GM21737 (cell line): ENCODE results near the gene SRSF2.
"Not testable (repeated sequence)": the region's sequence is repeated elsewhere in the genome, so short reads cannot be mapped to it uniquely, and the experiment has no call there.

Source experiments
- ATAC-seq: cut with Tn5 transposase; IDR thresholded peaks from one replicate; pipeline ENCODE4 v1.9.1; 2021; ENCODE audit warnings: mild to moderate bottlenecking, moderate library complexity; ENCODE audit not compliant: unreplicated experiment

Gene SRSF2

DNA sequence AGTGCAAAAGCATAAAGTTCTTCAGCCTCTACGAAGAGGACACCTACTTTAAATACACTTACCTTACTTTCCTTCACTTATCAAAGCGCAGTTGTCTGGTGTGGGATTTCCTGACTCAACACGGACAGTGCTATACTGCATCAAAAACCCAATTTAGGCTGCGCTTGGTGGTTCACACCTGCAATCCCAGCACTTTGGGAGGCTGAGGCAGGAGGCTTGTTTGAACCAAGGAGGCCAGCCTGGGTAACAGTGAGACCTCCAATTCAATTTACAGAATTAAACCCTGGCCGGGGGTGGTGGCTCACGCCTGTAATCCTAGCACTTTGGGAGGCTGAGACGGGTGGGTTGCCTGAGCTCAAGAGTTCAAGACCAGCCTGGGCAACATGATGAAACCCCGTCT lies 14.9 kb downstream of the SRSF2 start:
- no peak for ATAC-seq

DNA sequence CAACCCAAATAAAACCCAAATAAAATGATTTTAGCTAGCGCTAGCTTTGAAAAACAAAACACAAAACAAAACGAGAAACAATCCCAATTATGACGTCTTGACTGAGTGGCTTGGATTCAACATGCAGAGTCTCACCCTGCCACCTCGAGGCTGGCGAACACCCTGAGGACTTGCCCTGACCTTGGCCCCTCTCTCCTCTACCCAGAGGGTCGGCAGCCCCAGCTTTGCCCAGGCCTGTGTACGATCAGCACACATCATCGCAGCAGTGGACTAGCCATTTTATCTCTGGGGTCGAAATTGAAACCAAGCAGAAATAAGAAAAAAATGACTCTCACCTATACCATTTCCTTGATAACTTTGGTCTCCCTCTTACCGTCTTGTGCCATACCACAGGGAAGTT lies 15.7 kb downstream of the SRSF2 start:
- no peak for ATAC-seq

DNA sequence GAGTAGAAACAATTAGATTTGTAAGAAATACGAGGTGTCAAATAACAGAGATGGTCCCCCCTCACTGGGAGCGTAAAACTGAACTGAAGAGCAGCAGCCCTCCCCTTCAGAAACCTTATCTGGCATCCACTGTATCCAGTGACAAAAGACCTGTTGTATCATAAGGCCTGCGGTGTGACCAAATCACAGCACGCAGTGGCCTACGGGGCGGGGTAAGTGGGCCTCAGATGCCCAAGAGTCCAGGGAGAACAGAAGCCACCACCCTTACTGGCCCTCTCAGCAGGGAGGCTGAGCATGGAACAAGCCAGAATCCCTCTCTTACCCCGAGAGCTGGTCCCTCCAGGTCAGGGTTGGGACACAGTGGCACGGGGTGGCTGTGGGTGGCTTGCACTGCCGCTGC lies 16.2 kb downstream of the SRSF2 start:
- ATAC-seq: no peak

DNA sequence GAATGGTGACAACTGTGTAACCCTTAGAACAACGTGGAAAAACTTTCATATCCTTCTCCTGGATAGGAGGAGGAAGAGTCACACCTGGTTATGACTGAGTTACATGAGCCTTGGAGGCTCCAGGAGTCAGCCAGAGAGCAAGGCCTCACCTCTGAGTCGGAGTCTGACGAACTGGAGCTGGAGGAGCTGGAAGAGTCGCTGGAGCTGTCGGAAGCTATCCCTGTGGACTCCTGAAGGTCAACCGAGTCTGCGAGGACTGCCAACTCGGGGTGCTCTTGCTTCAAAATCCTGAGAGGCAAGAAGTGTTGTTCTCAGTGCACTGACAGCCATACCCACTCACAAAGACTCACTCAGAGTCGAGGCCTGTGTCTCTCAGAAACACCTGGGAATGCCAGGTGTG lies 16.9 kb downstream of the SRSF2 start:
- ATAC-seq: no peak

DNA sequence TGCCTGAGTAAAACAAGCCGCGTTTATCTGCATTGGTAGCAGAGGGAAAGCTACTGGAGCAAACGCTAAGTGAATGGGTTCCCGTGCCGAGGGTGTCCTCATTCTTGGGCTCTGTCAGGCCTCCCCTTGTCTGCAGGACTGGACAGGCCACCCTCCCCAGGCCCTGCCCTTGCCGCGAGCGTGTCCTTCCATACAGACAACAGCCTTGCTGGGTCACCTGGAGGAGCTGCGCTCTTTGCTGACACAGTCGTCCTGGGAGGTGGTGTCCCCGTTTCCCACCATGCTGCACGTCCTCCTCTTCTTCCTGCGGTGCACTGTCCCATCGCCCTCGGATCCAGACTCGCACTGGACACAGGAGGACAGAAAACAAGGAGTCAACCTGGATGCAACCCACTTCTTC lies 18.6 kb downstream of the SRSF2 start:
- no peak for ATAC-seq

DNA sequence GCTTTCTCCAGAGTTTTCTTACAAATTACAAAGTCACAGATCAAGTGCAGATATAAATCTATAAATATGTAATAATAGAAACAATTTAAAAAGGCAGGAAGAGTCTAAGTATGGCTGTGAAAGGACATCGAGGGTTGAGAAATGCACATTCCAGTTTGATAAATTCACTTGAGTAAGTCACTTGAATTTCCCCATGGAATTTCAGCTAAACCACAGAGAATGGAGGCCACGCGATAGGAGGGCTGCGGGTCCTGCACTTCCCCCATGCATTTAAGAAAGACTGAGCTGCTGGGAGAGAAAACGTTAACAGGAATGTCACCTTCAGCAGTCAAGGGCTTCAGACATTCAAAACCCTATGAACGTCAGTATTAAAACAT lies 20.3 kb downstream of the SRSF2 start:
- no peak for ATAC-seq

DNA sequence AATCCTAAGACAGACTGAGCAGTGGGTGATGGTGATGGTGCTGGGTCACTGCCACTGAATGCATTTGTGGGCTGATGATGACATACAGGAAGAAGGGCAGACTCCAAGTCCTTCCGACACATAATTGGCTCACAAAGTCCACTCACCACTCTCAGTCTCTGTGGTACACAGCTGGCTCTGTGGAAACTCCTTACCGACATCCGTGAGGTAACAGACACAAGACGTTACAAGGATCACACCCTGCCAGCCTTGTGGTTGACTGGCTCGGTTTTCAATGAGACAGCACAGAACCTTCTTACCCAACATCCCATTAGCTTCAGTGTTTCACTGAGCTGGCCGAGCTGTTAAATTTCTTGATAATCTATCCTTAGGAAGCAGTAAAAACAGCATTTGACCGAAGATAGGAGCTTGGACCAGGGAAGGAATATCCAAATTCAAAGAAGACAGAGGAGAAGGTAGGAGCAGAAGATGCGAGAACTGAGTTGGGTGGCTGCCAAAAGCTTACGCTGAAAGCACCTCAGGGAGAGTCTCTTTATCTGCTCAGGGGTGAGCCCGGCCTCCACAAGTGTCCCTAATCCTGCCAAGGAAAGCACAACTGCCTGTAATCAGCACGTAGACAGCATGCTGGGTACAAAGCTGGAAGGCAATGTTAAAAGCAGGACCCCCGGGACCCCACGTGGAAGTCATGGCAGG lies 20.8 kb downstream of the SRSF2 start:
- no peak for ATAC-seq

DNA sequence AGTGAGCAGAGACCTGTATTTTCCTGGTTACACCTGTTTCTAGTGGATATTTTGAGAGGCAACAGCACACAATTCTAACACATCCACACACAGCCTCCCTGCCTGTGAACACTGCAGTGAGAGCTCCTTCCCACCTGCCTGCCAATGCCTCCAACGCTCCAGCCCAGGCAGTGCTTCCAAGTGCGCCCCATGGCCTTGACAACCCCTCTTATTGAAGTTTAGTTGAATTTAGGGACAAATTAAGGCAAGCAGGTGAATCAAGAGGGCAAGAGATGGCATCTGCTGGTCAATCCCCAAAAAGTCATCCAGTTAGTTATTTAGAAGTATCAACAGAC lies 21.7 kb downstream of the SRSF2 start:
- ATAC-seq: no peak

DNA sequence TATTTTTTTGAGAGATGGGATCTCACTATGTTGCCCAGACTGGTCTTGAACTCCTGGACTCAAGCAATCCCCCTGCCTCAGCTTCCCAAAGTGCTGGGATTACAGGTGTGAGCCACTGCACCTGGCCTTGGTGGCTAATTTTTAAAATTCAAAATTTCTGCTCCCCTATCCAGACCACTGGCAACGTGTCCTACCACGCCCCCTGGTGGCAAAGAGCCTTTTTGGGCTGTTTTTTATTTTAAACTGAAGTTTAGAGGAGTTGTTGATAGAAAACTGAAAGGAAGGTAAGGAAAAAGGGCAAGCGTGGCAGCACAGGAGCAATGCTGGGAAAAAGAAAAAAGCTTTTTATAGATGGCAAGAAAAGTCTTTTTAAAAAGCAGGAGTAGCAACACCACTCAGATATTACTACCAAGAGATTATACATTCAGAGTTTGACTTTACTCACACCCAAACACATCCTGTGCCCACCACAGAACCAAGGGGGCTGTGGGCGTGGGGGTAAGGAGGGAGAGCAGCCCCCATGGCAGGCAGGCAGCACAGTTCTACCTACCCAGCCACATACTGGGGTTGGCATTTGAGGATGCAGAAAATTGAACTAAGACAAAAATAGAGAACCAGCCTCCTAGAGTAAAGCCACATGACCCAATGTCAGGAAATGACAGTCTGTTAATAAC lies 22.2 kb downstream of the SRSF2 start:
- ATAC-seq: no peak

DNA sequence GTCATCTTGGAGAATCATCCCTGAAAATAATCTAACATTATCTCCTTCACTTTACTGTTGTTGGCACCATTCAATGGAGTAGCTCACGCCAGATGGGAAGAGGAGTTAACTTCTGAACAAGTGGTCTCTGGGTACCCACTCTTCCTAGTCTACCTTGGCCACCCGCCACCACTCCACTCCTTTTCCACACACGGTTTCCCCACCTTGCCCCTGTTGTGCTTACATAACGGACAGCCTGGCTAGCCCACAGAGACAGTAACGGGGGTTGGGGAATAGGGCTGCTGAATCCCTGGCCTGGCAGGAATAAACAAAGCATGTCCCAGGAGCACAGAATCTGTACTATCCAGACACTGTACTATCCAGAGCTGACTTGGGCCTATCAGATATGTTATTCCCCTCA lies 22.8 kb downstream of the SRSF2 start:
- ATAC-seq: no peak

DNA sequence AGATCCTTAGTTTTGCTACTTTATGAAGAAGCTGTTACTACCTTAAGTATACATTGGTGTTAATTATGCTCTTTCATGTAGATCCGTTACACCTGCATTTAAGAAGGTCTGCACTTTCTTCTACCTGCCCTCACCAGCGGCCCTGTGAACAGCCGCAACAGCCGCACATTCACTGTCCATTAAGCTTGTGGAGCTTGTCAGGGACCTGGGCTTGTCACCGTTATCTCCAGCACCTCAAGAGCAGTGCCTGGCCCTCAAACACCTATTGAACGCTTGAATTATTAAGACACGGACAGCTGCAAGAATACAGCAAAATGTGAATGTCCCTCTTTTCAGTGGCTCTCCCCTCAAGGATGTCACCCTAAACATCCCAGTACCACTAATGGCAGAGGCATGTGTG lies 23.4 kb downstream of the SRSF2 start:
- no peak for ATAC-seq

DNA sequence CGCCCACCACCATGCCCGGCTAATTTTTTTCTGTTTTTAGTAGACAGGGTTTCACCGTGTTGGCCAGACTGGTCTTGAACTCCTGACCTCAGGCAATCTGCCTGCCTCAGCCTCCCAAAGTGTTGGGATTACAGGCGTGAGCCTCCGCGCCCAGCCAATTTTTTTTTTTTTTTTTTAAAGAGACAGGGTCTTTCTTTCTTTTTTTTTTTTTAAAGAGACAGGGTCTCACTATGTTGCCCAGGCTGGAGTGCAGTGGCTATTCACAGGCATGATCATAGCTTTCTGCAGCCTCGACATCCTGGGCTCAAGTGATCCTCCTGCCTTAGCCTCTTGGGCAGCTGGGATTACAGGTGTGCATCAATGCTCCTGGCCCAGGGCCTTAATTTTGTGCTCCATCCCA lies 24.8 kb downstream of the SRSF2 start:
- ATAC-seq: not testable (repeated sequence)

DNA sequence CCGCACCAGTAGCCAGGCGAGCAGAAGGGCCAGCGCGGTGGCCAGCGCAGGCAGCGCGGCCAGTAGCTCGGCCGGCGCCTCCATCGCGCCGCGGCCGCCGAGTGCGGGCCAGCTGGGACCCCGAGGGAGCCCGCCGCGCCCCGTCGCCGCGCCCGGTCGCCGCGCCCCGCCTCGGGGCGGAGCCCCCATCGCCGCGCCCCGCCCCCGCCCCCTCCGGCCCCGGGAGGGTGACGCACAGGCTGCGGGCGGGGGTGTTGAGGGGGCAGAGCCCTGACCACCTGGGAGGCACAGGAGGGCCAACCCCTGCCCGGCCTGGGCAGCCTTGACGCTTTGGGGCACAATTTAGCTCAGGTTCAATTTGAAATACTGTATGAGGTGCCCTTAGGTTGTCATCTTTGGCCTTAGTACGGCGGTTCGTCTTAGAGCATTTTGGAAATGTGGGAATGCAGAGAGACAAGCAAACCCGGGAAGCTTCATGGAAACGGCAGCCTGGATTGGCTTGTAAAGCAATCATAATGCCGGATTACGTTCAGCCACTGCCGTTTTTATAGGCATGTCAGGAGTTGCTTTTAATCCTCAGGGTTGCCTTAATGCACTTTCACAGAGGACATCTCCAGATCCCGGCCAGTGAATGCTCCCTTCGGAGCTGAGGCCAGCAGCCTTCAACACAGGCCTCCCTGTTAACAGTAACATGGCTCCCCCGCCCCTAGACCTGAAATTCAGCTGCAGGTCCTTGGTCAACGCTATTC lies 26.1 kb downstream of the SRSF2 start, which contains the start of gene MXRA7:
MXRA7 (minus strand) TSS at position 103 of the 749 bp plus-strand sequence; CDS start at position 84, 19 bp downstream.
- ATAC-seq: no peak

DNA sequence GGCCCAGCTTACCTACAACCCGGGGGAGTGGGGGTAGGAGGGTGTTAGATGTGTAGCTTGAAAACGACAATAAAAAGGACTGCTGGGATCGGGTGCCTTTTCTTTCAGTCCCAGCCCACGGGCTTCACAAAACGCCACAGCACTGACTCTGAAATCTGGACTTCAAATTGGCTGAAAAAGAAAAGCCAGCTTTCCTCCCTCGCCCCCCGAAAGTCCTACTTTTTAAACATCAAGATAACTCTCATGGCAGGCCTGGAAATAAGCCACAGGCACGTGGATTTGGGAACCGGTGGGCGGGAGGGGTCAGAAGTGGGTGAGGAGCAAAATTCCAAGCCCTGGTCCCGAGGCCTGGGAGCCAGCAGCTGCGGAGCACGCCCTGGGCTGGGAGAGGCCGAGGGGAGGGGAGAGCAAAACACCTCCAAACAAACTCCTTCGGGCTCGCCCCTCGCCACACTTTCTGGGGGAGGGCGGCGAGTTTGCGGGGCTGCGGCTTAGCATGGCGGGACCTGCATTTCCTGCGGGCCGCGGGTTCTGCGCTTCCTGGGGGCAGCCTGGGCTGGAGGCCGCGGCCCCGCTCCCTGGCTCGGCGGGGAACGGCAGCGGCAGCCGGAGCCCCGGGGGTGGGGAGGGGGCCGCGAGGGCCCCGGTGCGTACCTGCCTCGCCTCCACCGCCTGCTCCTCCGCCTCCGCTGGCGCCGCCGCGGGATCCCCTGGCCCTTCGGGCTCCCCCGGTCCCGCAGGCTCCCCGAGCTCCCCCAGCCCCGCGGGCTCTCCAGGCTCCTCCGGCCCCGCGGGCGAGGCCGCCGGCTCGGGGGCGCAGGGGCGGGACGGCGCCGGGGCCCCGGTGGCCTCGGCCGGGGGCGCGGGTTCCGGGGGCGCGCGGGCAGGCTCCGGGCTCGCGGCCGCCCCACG lies 26.9 kb downstream of the SRSF2 start:
- ATAC-seq: not testable (repeated sequence)

DNA sequence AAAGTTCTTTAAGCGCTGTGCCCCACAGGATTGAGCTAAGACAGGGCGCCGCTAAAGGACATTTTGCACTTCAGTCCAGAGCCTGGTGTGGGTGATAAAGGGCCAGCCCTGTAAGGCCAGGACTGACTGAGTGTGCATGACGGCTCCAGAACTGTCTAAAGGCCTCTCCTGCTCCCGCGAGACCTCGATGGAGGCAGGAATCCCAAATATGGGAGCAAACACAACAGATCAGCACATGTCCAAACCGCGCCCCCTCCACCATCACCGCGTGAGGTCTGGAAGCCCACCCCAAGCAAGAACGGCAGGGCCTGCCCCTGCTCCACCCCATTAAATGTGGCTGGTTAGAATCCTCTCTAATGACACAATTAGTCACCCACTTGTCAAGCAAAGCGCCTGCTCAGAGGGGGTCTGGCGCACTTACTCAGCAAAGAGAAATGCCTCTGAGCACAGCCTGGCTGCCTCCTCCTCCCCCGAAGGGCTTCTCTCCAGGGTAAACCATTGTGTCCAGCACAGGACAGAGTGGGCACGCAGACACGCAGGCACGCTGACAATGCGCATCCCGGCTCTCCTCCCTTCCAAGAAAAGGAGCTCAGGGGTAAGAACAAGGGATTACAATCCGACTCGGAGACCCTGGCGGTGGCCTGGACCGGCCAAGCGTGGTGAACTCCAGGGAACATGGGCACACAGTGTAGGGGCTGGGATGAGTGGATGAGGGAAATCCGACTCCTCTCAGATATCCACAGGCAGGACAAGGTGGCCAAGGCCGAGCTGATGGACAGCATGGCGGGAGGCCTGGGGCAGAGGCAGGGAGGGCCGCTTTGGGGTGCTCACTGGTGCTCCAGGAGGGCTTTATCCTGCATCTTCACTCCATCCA lies 27.8 kb downstream of the SRSF2 start:
- no peak for ATAC-seq

DNA sequence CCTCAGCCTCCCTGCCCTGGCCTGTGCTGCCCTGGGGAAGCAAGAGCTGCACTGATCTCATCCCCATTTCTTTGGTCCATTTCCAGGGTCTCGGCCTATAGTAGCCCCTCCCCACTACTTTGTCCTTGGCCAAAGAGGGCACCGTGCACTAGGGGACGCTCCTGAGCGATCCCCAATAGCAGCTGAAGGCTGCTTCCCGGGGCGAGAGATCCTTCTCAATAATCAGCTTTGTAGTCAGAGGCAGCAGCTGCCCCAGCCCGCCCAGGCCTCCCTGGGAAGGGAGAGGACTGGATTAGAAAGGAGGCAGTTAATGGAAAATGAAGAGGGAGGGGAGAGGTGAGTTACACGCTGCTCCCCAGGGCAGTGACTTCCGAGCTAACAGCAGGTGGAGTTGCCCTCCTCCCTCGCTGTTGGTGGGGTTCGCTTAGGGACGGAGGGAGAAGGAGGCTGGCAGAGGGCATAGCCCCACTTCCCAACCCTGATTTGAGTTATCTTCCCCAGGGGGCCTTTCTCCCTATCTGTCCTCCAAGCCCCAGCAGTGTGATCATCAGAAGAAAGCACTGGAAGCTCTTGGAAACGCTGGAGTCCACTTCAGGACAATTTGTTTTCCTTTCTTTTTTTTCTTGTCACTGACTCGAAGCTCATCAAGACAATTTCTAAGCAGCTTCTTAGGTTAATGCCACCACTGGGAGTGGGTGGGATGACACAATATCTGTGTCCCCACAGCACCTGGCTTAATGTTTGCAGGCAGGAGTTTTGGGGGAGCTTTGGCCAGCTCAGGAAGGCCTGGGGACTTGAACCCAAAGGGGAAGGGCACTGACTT lies 28.9 kb downstream of the SRSF2 start:
- ATAC-seq: no peak

DNA sequence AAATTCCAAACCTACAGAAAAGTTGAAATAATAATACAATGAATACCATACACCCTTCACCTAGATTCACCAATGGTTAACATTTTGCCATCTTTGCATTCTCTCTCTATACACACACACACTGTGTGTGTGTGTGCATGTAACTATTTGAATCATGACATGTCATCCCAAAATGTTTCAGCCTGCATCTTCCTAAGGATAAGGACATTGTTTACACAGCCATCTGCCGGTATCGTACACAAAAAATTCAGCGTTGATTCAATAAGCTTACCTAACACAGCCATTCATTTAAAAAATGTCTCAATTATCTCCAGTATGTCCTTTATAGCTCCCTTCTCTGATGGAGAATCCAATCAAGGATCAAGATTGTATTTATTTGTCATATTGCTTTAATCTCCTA lies 30.3 kb downstream of the SRSF2 start:
- no peak for ATAC-seq

DNA sequence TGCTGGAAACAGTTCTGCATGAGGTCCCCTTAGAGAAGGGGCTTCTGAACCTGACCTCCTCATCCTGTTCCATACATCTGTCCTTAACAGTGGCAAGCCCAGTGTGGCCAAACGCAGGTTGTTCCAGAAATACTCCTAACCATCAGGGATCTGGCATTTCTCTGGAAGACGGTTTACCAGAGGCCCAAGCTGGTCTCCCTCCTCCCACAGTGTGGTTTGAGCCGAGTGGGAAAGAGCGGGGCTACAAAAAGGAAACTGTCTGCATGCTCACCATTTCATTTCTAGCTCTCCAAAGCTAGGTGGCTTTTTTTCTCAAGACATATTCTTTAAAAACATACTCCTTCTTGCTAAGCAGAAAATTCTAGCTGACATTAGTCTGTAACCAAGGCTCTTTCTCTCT lies 32.3 kb downstream of the SRSF2 start:
- ATAC-seq: no peak

DNA sequence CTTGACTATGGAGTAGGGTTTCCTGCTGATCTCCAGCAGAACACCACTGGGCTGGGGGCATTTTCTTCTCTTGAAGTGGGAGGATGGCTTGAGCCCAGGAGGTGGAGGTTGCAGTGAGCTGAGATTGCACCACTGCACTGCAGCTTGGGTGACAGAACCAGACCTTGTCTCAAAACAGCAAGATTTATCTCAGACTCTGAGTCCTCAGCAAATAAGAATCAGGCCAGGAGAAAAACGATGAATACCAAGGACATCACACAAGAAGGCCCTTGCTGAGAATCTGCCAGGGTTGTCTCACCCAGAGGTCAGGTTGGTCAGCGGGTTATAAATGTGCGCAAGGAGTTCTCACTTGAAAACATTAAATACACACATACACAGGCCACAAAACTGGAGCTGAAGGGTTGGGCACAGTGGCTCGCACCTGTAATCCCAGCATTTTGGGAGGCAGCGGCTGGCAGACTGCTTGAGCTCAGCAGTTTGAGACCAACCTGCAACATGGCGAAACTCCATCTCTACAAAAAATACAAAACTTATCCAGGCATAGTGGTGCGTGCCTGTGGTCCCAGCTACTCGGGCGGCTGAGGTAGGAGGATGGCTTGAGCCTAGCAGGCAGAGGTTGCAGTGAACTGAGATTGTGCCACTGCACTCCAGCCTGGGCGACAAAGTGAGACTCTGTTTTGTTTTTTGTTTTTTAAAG lies 34.0 kb downstream of the SRSF2 start:
- ATAC-seq: no peak
